A549 (cell line): ENCODE data around the gene TNIK. TPM values are rescaled to one million over a fixed set of nuclear protein-coding genes. Genes with fewer than 3 reads are reported as not detected.

ENCODE experiments used
- ATAC-seq, 2 experiments: fragments of 200-7000 bp in 1 of 2; fragments of >200 bp in 1 of 2; cut with Nextera tagmentation in 1 of 2; cut with Tn5 transposase in 1 of 2; 3 replicates each; pipeline versions ENCODE4 v1.8.0 to v1.9.1; 2018 to 2020; ENCODE audit warnings: mild to moderate bottlenecking in 1 of 2, moderate library complexity in 1 of 2
- CTCF ChIA-PET: fragments of 300-600 bp; sonication (Branson Sonifier 250); formaldehyde crosslinking; extraction: SDS; loops from one replicate; lab custom pipeline; 2021; ENCODE audit warnings: antibody characterized with exemption, inconsistent platforms; lab: Yijun Ruan, JAX
- POLR2A ChIA-PET: fragments of 350-600 bp; formaldehyde crosslinking; extraction: SDS; loops from one replicate; lab custom pipeline; 2021; ENCODE audit warnings: antibody characterized with exemption, inconsistent platforms; lab: Yijun Ruan, JAX
- DNase-seq, 2 experiments: peaks; one replicate each; pipeline versions ENCODE4 v3.0.0 to v3.0.0-alpha.2; 2011 to 2016; ENCODE audit warnings: low read depth in 1 of 2, low spot score in 1 of 2
- FAIRE-seq: peaks from 2 replicates; lab custom pipeline; 2011; peaks lifted over from hg19 to GRCh38; lab: Jason Lieb, UNC
- H3K27ac ChIP-seq, 2 experiments: fragments of >200 bp; sonication (Bioruptor Twin); formaldehyde crosslinking; 3 replicates each; pipeline ENCODE4 v1.5.1; 2016 to 2017
- H3K4me1 ChIP-seq: fragments of >200 bp; sonication (Bioruptor Twin); formaldehyde crosslinking; 3 replicates; pipeline ENCODE4 v1.6.1; 2016
- H3K4me2 ChIP-seq: fragments of >200 bp; sonication (Bioruptor Twin); formaldehyde crosslinking; 3 replicates; pipeline ENCODE4 v1.6.1; 2016
- H3K4me3 ChIP-seq: fragments of >200 bp; sonication (Bioruptor Twin); formaldehyde crosslinking; 3 replicates; pipeline ENCODE4 v1.5.1; 2016
- H3K9me3 ChIP-seq: fragments of >200 bp; sonication (Bioruptor Twin); formaldehyde crosslinking; 3 replicates; pipeline ENCODE4 v1.6.1; 2016
- CEBPB ChIP-seq, 2 experiments: fragments of >200 bp in 1 of 2; sonication (Bioruptor Twin) in 1 of 2; formaldehyde crosslinking in 1 of 2; IDR thresholded peaks; 2 replicates each; pipeline ENCODE4 v1.6.1; 2012 to 2016
- EHMT2 ChIP-seq: fragments of 200-600 bp; sonication (generic); IDR thresholded peaks from 2 replicates; pipeline ENCODE4 v1.6.1; 2016; ENCODE audit warnings: antibody characterized with exemption, low read depth, mild to moderate bottlenecking, moderate library complexity
- ELK1 ChIP-seq: fragments of 150-350 bp; IDR thresholded peaks from 2 replicates; pipeline ENCODE4 v1.6.1; 2014; ENCODE audit warnings: low read depth, mild to moderate bottlenecking, low read length
- ESRRA ChIP-seq: fragments of 150-350 bp; IDR thresholded peaks from 2 replicates; pipeline ENCODE4 v1.6.1; 2014; ENCODE audit warnings: mild to moderate bottlenecking, low read length, borderline replicate concordance
- FOSB ChIP-seq: fragments of 250-450 bp; sonication (Bioruptor Pico); IDR thresholded peaks from 2 replicates; pipeline ENCODE4 v1.5.0; 2020; ENCODE audit warnings: mild to moderate bottlenecking, moderate library complexity
- GATA3 ChIP-seq: IDR thresholded peaks from 2 replicates; pipeline ENCODE4 v1.6.1; 2012; ENCODE audit warnings: borderline replicate concordance
- HEYL ChIP-seq: fragments of 250-450 bp; sonication (Bioruptor Pico); IDR thresholded peaks from 2 replicates; pipeline ENCODE4 v1.8.0; 2021; ENCODE audit warnings: mild to moderate bottlenecking, moderate library complexity
- HMGXB4 ChIP-seq: fragments of 250-450 bp; sonication (Bioruptor Pico); IDR thresholded peaks from 2 replicates; pipeline ENCODE4 v1.5.0; 2021; ENCODE audit warnings: mild to moderate bottlenecking, moderate library complexity, borderline replicate concordance
- JUN ChIP-seq, 2 experiments: fragments of >200 bp; sonication (Bioruptor Twin); formaldehyde crosslinking; IDR thresholded peaks; 2 replicates in 1 of 2; 3 replicates in 1 of 2; pipeline ENCODE4 v1.6.1; 2016 to 2017
- MAZ ChIP-seq: fragments of 150-350 bp; IDR thresholded peaks from 2 replicates; pipeline ENCODE4 v1.6.1; 2014; ENCODE audit warnings: antibody characterized with exemption, low read depth, low read length, borderline replicate concordance
- NFE2L2 ChIP-seq: fragments of 150-350 bp; conservative IDR thresholded peaks from 2 replicates; pipeline ENCODE4 v1.6.1; 2014; ENCODE audit warnings: low read length
- NPAS2 ChIP-seq: fragments of 250-450 bp; sonication (Bioruptor Pico); IDR thresholded peaks from 2 replicates; pipeline ENCODE4 v1.8.0; 2022; ENCODE audit warnings: mild to moderate bottlenecking, moderate library complexity, borderline replicate concordance
- RAD21 ChIP-seq, 2 experiments: fragments of >200 bp in 1 of 2; sonication (Bioruptor Twin) in 1 of 2; formaldehyde crosslinking in 1 of 2; IDR thresholded peaks in 1 of 2; conservative IDR thresholded peaks in 1 of 2; 2 replicates in 1 of 2; 3 replicates in 1 of 2; pipeline ENCODE4 v1.6.1; 2012 to 2018; ENCODE audit warnings: inconsistent platforms in 1 of 2
- RFX5 ChIP-seq: fragments of 450-650 bp; IDR thresholded peaks from 2 replicates; pipeline ENCODE4 v1.7.1; 2014; ENCODE audit warnings: antibody characterized with exemption, mild to moderate bottlenecking, moderate library complexity
- SREBF2 ChIP-seq: fragments of 450-650 bp; IDR thresholded peaks from 2 replicates; pipeline ENCODE4 v1.6.1; 2014; ENCODE audit warnings: mild to moderate bottlenecking, moderate library complexity
- TP53 ChIP-seq: fragments of 250-450 bp; sonication (Bioruptor Pico); IDR thresholded peaks from 2 replicates; pipeline ENCODE4 v1.5.0; 2021; ENCODE audit warnings: mild to moderate bottlenecking, moderate library complexity
- USF2 ChIP-seq: fragments of 450-650 bp; IDR thresholded peaks from 2 replicates; pipeline ENCODE4 v1.6.1; 2014; ENCODE audit warnings: antibody characterized with exemption
- ZSCAN20 ChIP-seq: fragments of 250-450 bp; sonication (Bioruptor Pico); IDR thresholded peaks from 2 replicates; pipeline ENCODE4 v1.8.0; 2022; ENCODE audit warnings: mild to moderate bottlenecking, moderate library complexity
- WGBS: methylation state at CpG from one replicate; pipeline ENCODE4 v1.1.6; 2017; ENCODE audit errors: missing lambda C conversion rate; 5-methylcytosine and 5-hydroxymethylcytosine counted together
- polyA plus RNA-seq, 4 experiments: library from polyadenylated mRNA; depleted of rRNA in 3 of 4; stranded (reverse); fragments of >200 nt; fragmentation: RNase III in 1 of 4; extraction: RNeasy Plus Mini Kit Qiagen cat#74134 plus additional on column Dnase treatment in 1 of 4; gene quantifications; 2 replicates in 3 of 4; 3 replicates in 1 of 4; pipeline ENCODE4 v1.2.3, GENCODE V29; 2011 to 2017

The TNIK gene
- polyA plus RNA-seq, 2 of the 4 experiments (the other 2 are of a cell fraction), result 1.6 to 1.8 TPM

- no peaks in the 10 kb centered on the region for H3K9me3 ChIP-seq
- no peak for DNase-seq
- no peak overlapping the region for H3K4me3 ChIP-seq
- no peak for FAIRE-seq
- TF ChIP-seq USF2, result no peak
- TF ChIP-seq RAD21 (conservative IDR thresholded peaks at IDR 0.05 in 1 of 2, IDR thresholded peaks at IDR 0.05 in 1 of 2), result no peak
- TF ChIP-seq HMGXB4 (CRISPR knock-in tag), result no peak
- no peak for TF ChIP-seq ZSCAN20 (CRISPR knock-in tag)
- no peak for TF ChIP-seq CEBPB (IDR thresholded peaks at IDR 0.05)
- no peaks in the 10 kb centered on the region for H3K4me1 ChIP-seq
- no peak for ATAC-seq
- CTCF ChIA-PET, result no interaction called here
- WGBS, result 85% methylated on average over 5 of the region's 5 CpGs
- H3K4me2 ChIP-seq, result no peak overlapping the region
- POLR2A ChIA-PET, result no interaction called here
- H3K27ac ChIP-seq, result no peak overlapping the region
Observed at GRCh38 chr3:171277456-171278298, 182.5 kb downstream of the TNIK start.

- FAIRE-seq (no peak), DNase-seq (no peak), ATAC-seq (no peak)
- CTCF ChIA-PET, result no interaction called here
- H3K4me3 ChIP-seq, result no peak overlapping the region
- H3K27ac ChIP-seq, result no peak overlapping the region
- no peak overlapping the region for H3K4me2 ChIP-seq
- TF ChIP-seq NFE2L2 (no peak), FOSB (CRISPR knock-in tag) (no peak), RFX5 (no peak), ELK1 (no peak), TP53 (CRISPR knock-in tag) (no peak)
- WGBS, result 28% methylated on average over 3 of the region's 3 CpGs
- POLR2A ChIA-PET, result no interaction called here
- H3K9me3 ChIP-seq, result no peaks in the 10 kb centered on the region
- no peaks in the 10 kb centered on the region for H3K4me1 ChIP-seq
Observed at GRCh38 chr3:171276923-171277322, 183.3 kb downstream of the TNIK start.

- no peak overlapping the region for H3K27ac ChIP-seq
- ChIA-PET POLR2A (no interaction called here), CTCF (no interaction called here)
- no peaks in the 10 kb centered on the region for H3K4me1 ChIP-seq
- no peak overlapping the region for H3K4me3 ChIP-seq
- H3K4me2 ChIP-seq, result no peak overlapping the region
- H3K9me3 ChIP-seq, result no peaks in the 10 kb centered on the region
- ATAC-seq (no peak), DNase-seq (no peak), FAIRE-seq (no peak)
- WGBS, result 63% methylated on average over 1 of the region's 1 CpG
- TF ChIP-seq GATA3 (no peak), ESRRA (no peak), NPAS2 (CRISPR knock-in tag) (no peak), USF2 (no peak), RFX5 (no peak), SREBF2 (no peak), HEYL (no peak), HMGXB4 (CRISPR knock-in tag) (no peak), JUN (IDR thresholded peaks at IDR 0.05) (no peak), EHMT2 (no peak), MAZ (no peak)
Observed at GRCh38 chr3:171274222-171274621, 186.0 kb downstream of the TNIK start.
